Neural cell (in vitro differentiated cells): ENCODE measurements around the gene RAD51B. TPM values are rescaled to one million over a fixed set of nuclear protein-coding genes. Genes with fewer than 3 reads are reported as not detected.

Experiments used
- H2AFZ ChIP-seq: fragments of 200-600, 300-800 bp; sonication (generic), shearing (Covaris generic); 2 replicates; pipeline ENCODE4 v1.6.0; 2014; ENCODE audit warnings: low read depth, mild to moderate bottlenecking, antibody characterized with exemption, low read length, moderate library complexity
- H3F3A ChIP-seq: fragments of 200-600 bp; shearing (Covaris generic); 2 replicates; pipeline ENCODE4 v1.6.1; 2016; ENCODE audit warnings: mild to moderate bottlenecking, moderate library complexity, mixed read lengths, antibody characterized with exemption, low read length; ENCODE audit not compliant: insufficient read depth, poor library complexity, severe bottlenecking
- H3K27ac ChIP-seq: fragments of 200-600, 300-800 bp; sonication (generic), shearing (Covaris generic); 2 replicates; pipeline ENCODE4 v1.5.1; 2014; ENCODE audit warnings: mild to moderate bottlenecking, low read length, moderate library complexity
- H3K27me3 ChIP-seq: fragments of 300-800, 200-600 bp; sonication (generic), shearing (Covaris generic); 2 replicates; pipeline ENCODE4 v1.6.0; 2014; ENCODE audit warnings: mild to moderate bottlenecking, low read depth, low read length, moderate library complexity; ENCODE audit not compliant: insufficient read depth
- H3K36me3 ChIP-seq: fragments of 300-800, 200-600 bp; sonication (generic), shearing (Covaris generic); 2 replicates; pipeline ENCODE4 v1.5.1; 2014; ENCODE audit warnings: mild to moderate bottlenecking, antibody characterized with exemption, low read length, moderate library complexity; ENCODE audit not compliant: insufficient read depth
- H3K4me2 ChIP-seq: fragments of 300-800, 200-600 bp; sonication (generic), shearing (Covaris generic); 2 replicates; pipeline ENCODE4 v1.6.0; 2014; ENCODE audit warnings: mild to moderate bottlenecking, low read length
- H3K4me3 ChIP-seq: fragments of 300-800, 200-600 bp; sonication (generic), shearing (Covaris generic); 2 replicates; pipeline ENCODE4 v1.5.1; 2014; ENCODE audit warnings: mild to moderate bottlenecking, low read length, moderate library complexity
- H3K79me2 ChIP-seq: fragments of 200-600 bp; shearing (Covaris generic); replicated peaks from 2 replicates; pipeline ENCODE4 v1.6.0; 2014; ENCODE audit warnings: mild to moderate bottlenecking, low read length, moderate library complexity; ENCODE audit not compliant: insufficient read depth
- H3K9ac ChIP-seq: fragments of 300-800, 200-600 bp; sonication (generic), shearing (Covaris generic); 2 replicates; pipeline ENCODE4 v1.6.1; 2016; ENCODE audit warnings: mild to moderate bottlenecking, low read length, mixed read lengths
- H3K9me2 ChIP-seq: fragments of 200-600 bp; shearing (Covaris generic); 2 replicates; pipeline ENCODE4 v1.6.1; 2016; ENCODE audit warnings: mild to moderate bottlenecking, low read length, mixed read lengths; ENCODE audit not compliant: insufficient read depth
- H3K9me3 ChIP-seq: fragments of 200-600, 300-800 bp; sonication (generic), shearing (Covaris generic); 2 replicates; pipeline ENCODE4 v1.6.1; 2016; ENCODE audit warnings: mild to moderate bottlenecking, mixed run types, low read length, moderate library complexity, mixed read lengths
- H4K20me1 ChIP-seq: fragments of 200-600 bp; shearing (Covaris generic); 2 replicates; pipeline ENCODE4 v1.6.1; 2016; ENCODE audit warnings: mild to moderate bottlenecking, mixed run types; ENCODE audit not compliant: insufficient read depth
- EP300 ChIP-seq: fragments of 450-650 bp; conservative IDR thresholded peaks from 2 replicates; pipeline ENCODE4 v1.6.1; 2014; ENCODE audit warnings: antibody characterized with exemption, mild to moderate bottlenecking, moderate library complexity; ENCODE audit not compliant: poor library complexity, severe bottlenecking
- EZH2 ChIP-seq: fragments of 200-600, 300-800 bp; shearing (Covaris generic), sonication (generic); IDR thresholded peaks from 2 replicates; pipeline ENCODE4 v1.6.1; 2014; ENCODE audit warnings: antibody characterized with exemption, low read length, borderline replicate concordance, mild to moderate bottlenecking; ENCODE audit not compliant: insufficient read depth, poor library complexity, severe bottlenecking
- MXI1 ChIP-seq: fragments of 450-650 bp; conservative IDR thresholded peaks from 2 replicates; pipeline ENCODE4 v1.6.1; 2014; ENCODE audit warnings: antibody characterized with exemption, mild to moderate bottlenecking; ENCODE audit not compliant: poor library complexity, severe bottlenecking
- POLR2AphosphoS5 ChIP-seq: IDR thresholded peaks from 2 replicates; pipeline ENCODE4 v1.6.1; 2012
- RAD21 ChIP-seq: fragments of 450-650 bp; conservative IDR thresholded peaks from 2 replicates; pipeline ENCODE4 v1.6.1; 2014; ENCODE audit warnings: antibody characterized with exemption, mild to moderate bottlenecking, moderate library complexity
- SMC3 ChIP-seq: fragments of 450-650 bp; conservative IDR thresholded peaks from 2 replicates; pipeline ENCODE4 v1.6.1; 2014; ENCODE audit warnings: antibody characterized with exemption, mild to moderate bottlenecking, moderate library complexity; ENCODE audit not compliant: poor library complexity
- TAF1 ChIP-seq: IDR thresholded peaks from 2 replicates; pipeline ENCODE4 v1.6.1; 2012; ENCODE audit warnings: low read depth
- polyA plus RNA-seq: library from polyadenylated mRNA; depleted of rRNA; stranded (reverse); fragments of >200 nt; gene quantifications from 2 replicates; pipeline ENCODE4 v1.2.3, GENCODE V29; 2014
- TF ChIP-seq, protein P1 (sequence below): IDR thresholded peaks from 2 replicates; pipeline ENCODE4 v1.6.1; 2012; ENCODE audit warnings: borderline replicate concordance
- TF ChIP-seq, protein P2 (sequence below): fragments of 450-650 bp; IDR thresholded peaks from 2 replicates; pipeline ENCODE4 v1.5.1; 2014; ENCODE audit warnings: antibody characterized with exemption, mild to moderate bottlenecking, moderate library complexity; ENCODE audit not compliant: poor library complexity, severe bottlenecking

RAD51B gene
- polyA plus RNA-seq, 1 donor from 2014 or later = 3.1 TPM

DNA sequence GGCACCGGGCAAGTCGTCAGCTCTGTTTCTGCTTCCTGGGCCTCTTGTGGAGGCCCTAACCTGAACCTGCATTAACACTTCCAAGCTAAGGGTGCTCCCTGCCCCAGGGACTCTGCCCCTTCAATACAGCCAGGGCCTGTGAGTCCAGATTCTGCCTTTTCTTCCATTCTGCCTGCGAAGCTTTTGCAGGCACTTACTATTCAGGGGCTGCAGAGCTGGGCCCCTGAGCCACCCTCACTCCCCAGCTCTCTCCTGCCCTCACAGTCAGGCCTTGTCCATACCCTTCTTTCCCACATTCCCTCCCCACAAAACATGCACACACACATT, 872.2 kb downstream of the RAD51B start:
- H3K79me2 ChIP-seq = no peaks in the 10 kb centered on the region
- no peak overlapping the region for H3K4me3 ChIP-seq
- no peaks in the 10 kb centered on the region for H3K36me3 ChIP-seq
- no peak overlapping the region for H2AFZ ChIP-seq
- TF ChIP-seq EP300 (no peak), SMC3 (no peak), EZH2 (no peak), RAD21 (no peak), MXI1 (no peak), TAF1 (no peak), POLR2AphosphoS5 (no peak)
- TF ChIP-seq, protein P1, sequence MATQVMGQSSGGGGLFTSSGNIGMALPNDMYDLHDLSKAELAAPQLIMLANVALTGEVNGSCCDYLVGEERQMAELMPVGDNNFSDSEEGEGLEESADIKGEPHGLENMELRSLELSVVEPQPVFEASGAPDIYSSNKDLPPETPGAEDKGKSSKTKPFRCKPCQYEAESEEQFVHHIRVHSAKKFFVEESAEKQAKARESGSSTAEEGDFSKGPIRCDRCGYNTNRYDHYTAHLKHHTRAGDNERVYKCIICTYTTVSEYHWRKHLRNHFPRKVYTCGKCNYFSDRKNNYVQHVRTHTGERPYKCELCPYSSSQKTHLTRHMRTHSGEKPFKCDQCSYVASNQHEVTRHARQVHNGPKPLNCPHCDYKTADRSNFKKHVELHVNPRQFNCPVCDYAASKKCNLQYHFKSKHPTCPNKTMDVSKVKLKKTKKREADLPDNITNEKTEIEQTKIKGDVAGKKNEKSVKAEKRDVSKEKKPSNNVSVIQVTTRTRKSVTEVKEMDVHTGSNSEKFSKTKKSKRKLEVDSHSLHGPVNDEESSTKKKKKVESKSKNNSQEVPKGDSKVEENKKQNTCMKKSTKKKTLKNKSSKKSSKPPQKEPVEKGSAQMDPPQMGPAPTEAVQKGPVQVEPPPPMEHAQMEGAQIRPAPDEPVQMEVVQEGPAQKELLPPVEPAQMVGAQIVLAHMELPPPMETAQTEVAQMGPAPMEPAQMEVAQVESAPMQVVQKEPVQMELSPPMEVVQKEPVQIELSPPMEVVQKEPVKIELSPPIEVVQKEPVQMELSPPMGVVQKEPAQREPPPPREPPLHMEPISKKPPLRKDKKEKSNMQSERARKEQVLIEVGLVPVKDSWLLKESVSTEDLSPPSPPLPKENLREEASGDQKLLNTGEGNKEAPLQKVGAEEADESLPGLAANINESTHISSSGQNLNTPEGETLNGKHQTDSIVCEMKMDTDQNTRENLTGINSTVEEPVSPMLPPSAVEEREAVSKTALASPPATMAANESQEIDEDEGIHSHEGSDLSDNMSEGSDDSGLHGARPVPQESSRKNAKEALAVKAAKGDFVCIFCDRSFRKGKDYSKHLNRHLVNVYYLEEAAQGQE = no peak
- TF ChIP-seq, protein P2, sequence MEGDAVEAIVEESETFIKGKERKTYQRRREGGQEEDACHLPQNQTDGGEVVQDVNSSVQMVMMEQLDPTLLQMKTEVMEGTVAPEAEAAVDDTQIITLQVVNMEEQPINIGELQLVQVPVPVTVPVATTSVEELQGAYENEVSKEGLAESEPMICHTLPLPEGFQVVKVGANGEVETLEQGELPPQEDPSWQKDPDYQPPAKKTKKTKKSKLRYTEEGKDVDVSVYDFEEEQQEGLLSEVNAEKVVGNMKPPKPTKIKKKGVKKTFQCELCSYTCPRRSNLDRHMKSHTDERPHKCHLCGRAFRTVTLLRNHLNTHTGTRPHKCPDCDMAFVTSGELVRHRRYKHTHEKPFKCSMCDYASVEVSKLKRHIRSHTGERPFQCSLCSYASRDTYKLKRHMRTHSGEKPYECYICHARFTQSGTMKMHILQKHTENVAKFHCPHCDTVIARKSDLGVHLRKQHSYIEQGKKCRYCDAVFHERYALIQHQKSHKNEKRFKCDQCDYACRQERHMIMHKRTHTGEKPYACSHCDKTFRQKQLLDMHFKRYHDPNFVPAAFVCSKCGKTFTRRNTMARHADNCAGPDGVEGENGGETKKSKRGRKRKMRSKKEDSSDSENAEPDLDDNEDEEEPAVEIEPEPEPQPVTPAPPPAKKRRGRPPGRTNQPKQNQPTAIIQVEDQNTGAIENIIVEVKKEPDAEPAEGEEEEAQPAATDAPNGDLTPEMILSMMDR = no peak
- H3K27ac ChIP-seq = no peak overlapping the region
- no peak overlapping the region for H3K4me2 ChIP-seq
- H3K9me2 ChIP-seq = no peaks in the 10 kb centered on the region
- H3K27me3 ChIP-seq = no peaks in the 10 kb centered on the region
- no peak overlapping the region for H3K9ac ChIP-seq
- no peaks in the 10 kb centered on the region for H3K9me3 ChIP-seq
- no peaks in the 10 kb centered on the region for H3F3A ChIP-seq
- H4K20me1 ChIP-seq = no peaks in the 10 kb centered on the region

DNA sequence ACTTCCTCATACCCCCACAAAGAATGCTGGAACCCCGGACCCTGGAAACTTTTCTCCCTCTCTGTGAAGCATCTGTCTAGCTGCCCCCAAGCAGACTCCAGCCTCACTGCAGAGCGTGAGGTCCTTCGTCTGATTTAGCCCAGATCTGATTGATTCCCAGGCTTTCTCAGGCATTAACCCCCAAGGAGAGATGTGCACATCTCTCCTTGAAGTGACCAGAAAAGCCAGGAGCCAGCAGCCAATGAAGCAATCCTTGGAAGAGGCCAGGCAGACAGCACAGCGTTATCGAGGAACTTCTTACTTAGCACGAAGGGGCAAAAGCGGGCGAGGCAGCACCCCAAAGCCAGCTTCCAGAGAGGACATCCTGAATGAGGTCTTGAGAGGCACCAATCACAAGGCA, 872.6 kb downstream of the RAD51B start:
- TF ChIP-seq TAF1 = no peak
- TF ChIP-seq, protein P1 = no peak
- no peak for TF ChIP-seq RAD21
- no peak for TF ChIP-seq MXI1
- no peak for TF ChIP-seq SMC3
- TF ChIP-seq, protein P2 = no peak
- TF ChIP-seq EZH2 = no peak
- TF ChIP-seq POLR2AphosphoS5 = no peak
- TF ChIP-seq EP300 = no peak
- Histone ChIP-seq H3K79me2 (no peaks in the 10 kb centered on the region), H3K4me2 (no peak overlapping the region), H3K36me3 (no peaks in the 10 kb centered on the region), H3K9ac (no peak overlapping the region), H3K9me2 (no peaks in the 10 kb centered on the region), H2AFZ (no peak overlapping the region), H3F3A (no peaks in the 10 kb centered on the region), H3K9me3 (no peaks in the 10 kb centered on the region), H3K27ac (no peak overlapping the region), H3K4me3 (no peak overlapping the region), H3K27me3 (no peaks in the 10 kb centered on the region), H4K20me1 (no peaks in the 10 kb centered on the region)
